OCI-LY1 (cell line): ENCODE measurements around the gene OR52N4.

Source experiments
- EZH2 ChIP-seq: fragments of 200-600 bp; sonication (generic), shearing (Covaris generic); IDR thresholded peaks from 2 replicates; pipeline ENCODE4 v1.8.0; 2017; ENCODE audit warnings: borderline replicate concordance, mixed run types, mild to moderate bottlenecking, antibody characterized with exemption, low read length, moderate library complexity, mixed read lengths
- TF ChIP-seq, protein P1 (sequence below): fragments of 200-600 bp; sonication (generic), shearing (Covaris generic); IDR thresholded peaks from 2 replicates; pipeline ENCODE4 v1.5.1; 2017; ENCODE audit warnings: mild to moderate bottlenecking, antibody characterized with exemption, low read length, moderate library complexity, mixed read lengths

- TF ChIP-seq, protein P1, sequence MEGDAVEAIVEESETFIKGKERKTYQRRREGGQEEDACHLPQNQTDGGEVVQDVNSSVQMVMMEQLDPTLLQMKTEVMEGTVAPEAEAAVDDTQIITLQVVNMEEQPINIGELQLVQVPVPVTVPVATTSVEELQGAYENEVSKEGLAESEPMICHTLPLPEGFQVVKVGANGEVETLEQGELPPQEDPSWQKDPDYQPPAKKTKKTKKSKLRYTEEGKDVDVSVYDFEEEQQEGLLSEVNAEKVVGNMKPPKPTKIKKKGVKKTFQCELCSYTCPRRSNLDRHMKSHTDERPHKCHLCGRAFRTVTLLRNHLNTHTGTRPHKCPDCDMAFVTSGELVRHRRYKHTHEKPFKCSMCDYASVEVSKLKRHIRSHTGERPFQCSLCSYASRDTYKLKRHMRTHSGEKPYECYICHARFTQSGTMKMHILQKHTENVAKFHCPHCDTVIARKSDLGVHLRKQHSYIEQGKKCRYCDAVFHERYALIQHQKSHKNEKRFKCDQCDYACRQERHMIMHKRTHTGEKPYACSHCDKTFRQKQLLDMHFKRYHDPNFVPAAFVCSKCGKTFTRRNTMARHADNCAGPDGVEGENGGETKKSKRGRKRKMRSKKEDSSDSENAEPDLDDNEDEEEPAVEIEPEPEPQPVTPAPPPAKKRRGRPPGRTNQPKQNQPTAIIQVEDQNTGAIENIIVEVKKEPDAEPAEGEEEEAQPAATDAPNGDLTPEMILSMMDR, result no peak
- TF ChIP-seq EZH2, result no peak
These were observed 26.4 kb upstream of the OR52N4 start for GRCh38 chr11:5727691-5728090.
